ENCODE measurements around the gene CAMK1D.
"Not testable (repeated sequence)": the region's sequence is repeated elsewhere in the genome, so short reads cannot be mapped to it uniquely, and the experiment has no call there.

- not testable (repeated sequence) for TF ChIP-seq BCL11A (tag by site-specific recombination; IDR thresholded peaks at IDR 0.05; ENCODE audit: low read depth); SP7 (tag by site-specific recombination; IDR thresholded peaks at IDR 0.05); ELK4 (IDR thresholded peaks at IDR 0.05; ENCODE audit: borderline replicate concordance, low read depth, low read length); ZNF791 (tag by site-specific recombination; IDR thresholded peaks at IDR 0.05); CTCF (tag by site-specific recombination; IDR thresholded peaks at IDR 0.05); ZNF580 (tag by site-specific recombination; IDR thresholded peaks at IDR 0.05); ZNF404 (tag by site-specific recombination; IDR thresholded peaks at IDR 0.05); ZBTB20 (tag by site-specific recombination; IDR thresholded peaks at IDR 0.05); REST (tag by site-specific recombination; IDR thresholded peaks at IDR 0.05); ZNF501 (tag by site-specific recombination; IDR thresholded peaks at IDR 0.05); ZNF132 (tag by site-specific recombination; IDR thresholded peaks at IDR 0.05; ENCODE audit: borderline replicate concordance); ATF2 (tag by site-specific recombination; IDR thresholded peaks at IDR 0.05; ENCODE audit: low read depth); TCF7L2 (IDR thresholded peaks at IDR 0.05; ENCODE audit: borderline replicate concordance, low read depth, low read length)
These were observed 5.3 kb downstream of the CAMK1D start for GRCh38 chr10:12354696-12355095.

Measured in HEK293 (cell line).